DMS53 treated with DMSO at 0.1 percent for 48 hours (cell line): ENCODE results near the gene RAB6B.

ENCODE experiments used
- DNase-seq: peaks from one replicate; lab custom pipeline; 2025; ENCODE audit not compliant: unreplicated experiment; lab: John Stamatoyannopoulos, UW

RAB6B gene

DNA sequence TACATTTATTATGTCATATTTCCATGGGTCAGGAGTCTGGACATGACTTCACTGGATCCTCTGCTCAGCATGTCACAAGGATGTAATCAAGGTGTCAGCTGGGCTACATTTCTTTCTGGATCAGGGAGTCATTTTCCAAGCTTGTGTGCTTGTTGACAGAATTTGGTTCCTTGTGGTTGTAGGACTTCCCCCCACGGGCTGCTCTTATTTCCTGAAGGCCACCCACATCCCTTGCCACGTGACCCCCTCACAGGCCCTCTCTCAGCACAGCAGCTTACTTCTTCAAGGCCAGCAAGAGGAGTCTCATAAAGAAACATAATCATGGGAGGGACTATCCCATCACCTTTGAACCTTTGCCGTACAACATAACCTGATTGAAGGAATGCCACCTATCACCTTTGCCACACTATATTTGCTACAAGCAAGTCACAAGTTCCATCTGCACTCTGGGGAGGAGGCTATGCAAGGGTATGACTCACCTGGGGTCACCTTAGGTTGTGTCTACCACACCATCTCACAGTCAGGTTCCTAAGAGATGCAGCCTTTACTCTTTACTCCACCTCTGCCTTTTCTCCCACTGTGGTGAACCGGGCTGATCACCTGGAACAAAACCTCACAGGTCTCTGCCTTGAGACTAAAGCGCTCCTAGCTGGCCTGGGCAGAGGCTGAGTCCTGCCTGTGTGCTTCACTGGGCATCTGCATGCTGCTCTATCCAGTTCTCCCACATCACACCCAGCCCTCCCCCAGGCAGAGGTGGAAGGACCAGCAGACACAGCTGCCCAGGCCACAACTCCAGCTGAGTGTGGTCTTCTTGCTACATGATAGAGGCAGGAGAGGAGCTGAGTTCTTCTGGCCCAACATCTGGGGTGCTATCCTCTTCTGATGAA, 13.5 kb downstream of the RAB6B start:
- no peak for DNase-seq

DNA sequence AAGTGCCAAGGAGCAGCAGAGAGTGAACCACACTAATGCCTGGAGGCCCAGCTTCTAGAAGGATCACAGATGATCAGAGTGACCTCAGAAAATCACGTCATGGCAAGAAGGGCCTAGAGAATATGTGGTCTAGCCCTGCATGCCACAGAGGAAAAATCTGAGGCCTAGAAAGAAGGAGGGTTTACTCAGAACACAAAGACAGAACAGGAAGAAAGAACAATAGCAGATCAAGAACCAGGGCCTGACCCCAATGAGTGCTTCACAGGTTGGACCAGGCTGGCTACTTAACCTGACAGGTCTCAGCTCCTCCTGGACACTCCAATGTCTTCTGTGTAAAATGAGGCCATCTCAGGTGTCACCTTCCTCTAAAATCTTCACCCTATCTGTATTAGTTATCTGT, 14.2 kb downstream of the RAB6B start:
- no peak for DNase-seq

DNA sequence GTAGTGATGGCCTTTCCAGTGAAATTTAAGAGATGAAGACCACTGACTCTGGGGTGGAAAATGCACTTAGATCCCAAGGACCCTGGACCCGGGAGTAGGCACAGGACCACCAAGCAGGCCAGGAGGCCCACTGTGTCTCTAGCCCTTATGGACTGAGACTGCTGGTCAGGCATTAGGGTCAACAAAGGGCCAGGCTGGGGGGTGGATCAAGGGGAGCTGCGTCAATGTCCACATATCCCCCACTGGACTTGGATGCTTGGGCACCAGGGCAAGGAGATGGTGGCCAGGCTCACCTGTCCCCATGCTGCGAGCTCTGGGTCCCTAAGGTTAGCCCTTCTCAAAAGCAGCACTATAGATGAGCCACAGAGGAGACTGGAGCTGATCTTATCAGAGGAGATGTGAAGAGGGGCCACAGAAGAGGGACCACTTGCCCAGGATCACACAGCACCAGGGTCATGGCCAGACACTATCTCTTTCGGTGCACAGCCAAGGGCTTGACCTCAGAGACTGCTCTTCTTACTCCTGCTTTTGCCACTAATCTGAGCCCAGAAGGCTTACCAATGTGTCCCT, 14.7 kb downstream of the RAB6B start:
- DNase-seq, result no peak

DNA sequence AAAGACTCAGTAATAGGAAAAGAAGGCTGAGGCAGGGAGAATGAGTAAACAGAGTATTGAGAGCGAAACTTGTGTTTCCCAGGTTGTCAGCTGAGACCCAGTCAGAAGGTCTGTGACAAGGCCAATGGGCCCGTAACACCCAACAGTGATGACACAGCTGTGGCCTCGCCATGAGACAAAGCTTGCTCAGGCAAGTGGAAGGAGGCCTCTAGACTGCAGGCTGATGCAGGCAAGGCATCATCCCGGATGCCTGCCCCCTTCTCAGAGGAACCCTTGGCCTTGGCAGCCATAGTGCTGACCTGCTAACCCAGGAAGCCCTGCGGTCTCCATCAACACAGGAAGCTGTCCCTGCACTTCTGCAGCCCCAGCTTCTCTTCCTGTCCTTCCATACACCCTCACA, 15.4 kb downstream of the RAB6B start:
- DNase-seq, result no peak

DNA sequence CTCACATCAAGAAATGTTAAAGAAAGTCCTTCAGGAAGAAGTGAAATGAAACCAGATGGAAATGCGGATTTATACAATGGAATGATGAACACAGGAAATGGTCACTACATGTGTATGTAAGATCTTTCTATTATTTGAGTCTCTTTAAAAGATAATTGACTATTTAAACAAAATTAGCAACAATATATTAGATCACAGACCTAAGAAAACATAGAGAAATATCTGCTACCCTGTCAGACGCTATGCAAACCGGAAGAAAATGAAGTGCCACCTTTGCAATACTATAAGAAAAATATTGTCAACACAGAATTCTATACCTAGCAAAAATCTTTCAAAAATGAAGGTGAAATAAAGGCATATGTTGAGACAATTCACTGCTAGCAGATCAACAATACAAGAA, 17.2 kb downstream of the RAB6B start:
- no peak for DNase-seq

DNA sequence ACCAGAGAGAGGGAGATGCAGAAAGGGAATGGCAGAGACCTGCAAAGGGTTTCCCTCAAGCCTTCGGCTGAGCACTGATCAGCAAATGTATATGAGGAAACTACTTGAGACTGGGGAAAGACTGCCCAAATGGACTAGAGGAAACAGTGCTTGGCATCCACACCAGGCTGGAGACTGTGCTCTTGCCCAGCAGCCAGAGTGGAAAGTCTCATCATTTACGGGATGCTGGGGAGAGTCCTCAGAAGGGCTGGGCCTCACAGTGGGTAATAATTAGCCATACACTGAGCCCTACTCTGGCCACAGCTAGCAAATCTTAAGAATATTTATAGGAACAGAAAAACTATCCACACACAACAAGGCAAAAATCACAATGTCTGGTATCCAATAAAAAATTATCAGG, 18.5 kb downstream of the RAB6B start:
- DNase-seq, result no peak

DNA sequence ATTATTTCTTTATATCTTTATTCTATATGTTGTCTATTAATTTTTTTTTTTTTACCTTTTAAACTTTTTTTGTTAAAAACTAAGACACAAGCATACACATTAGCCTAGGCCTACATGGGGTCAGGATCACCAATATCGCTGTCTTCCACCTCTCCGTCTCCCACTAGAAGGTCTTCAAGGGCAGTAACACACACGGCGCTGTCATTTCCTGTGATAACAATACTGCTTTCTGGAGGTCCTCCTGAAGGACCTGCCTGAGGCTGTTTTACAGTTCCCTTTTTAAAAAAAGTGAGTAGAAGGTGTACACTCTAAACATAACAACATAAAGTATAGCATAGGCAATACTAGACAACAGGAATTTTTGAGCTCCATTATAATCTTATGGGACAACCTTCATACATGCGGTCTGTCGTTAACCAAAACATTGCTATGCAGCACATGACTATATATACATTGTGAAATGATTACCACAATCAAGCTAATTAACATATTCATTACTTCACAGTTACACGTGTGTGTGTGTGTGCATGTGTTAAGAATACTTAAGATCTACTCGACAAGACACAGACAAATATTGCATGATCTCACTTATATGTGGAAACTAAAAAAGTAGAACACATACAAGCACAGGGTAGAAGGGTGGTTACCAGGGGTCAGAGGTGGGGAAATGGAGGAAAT, 20.8 kb downstream of the RAB6B start:
- no peak for DNase-seq

DNA sequence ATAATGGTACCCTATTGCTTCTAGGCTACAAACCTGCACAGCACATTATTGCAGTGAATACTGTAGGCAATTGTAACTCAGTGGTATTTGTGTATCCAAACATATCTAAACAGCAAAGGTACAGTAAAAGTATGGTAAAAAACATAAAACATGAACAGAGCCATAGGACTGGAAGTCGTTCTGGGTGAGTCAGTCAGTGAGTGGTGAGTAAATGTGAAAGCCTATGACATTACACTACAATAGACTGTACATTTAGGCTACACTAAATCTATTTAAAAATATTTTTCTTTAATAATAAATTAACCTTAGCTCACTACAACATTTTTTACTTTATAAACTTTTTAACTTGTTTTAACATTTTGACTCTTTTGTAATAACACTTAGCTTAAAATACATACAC, 21.3 kb downstream of the RAB6B start:
- no peak for DNase-seq

DNA sequence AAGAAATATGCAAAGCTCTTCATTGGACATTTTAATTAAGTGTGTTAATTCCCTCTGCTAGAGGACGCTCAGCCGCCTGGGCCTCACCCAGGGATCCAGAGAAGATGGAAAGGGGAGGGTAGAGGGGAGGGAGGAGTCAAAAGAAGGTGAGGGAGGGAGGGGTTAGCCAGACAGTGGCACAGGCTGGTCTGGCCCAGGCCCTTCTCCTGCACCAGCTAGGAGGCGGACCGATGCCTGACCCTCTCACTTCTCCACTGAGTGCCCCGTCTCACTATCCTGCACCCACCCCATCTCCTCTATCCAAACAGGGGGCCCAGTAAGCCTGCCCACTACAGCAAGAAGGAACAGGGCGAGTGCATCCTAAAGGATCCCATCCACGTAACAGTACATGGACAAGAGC, 22.9 kb downstream of the RAB6B start:
- no peak for DNase-seq

DNA sequence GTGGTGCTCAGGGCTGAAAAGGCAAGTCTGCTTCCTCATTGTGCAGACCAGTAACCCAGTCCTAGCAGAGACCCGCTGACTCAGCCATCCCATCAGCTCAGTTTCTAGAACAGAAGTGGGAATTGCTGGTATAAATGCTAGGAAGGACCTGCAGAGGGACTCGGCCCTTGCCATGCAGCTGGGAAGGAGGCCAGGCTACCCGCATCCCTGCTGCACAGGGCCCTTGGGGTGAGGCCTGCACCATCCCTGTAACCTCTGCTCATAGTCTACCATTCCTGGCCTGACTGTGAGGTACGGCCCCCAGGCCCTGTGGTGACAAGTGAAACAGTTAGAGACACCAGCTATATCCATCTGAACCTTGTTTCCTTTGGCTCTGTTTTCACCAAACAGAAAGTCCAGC, 23.5 kb downstream of the RAB6B start:
- DNase-seq, result no peak

DNA sequence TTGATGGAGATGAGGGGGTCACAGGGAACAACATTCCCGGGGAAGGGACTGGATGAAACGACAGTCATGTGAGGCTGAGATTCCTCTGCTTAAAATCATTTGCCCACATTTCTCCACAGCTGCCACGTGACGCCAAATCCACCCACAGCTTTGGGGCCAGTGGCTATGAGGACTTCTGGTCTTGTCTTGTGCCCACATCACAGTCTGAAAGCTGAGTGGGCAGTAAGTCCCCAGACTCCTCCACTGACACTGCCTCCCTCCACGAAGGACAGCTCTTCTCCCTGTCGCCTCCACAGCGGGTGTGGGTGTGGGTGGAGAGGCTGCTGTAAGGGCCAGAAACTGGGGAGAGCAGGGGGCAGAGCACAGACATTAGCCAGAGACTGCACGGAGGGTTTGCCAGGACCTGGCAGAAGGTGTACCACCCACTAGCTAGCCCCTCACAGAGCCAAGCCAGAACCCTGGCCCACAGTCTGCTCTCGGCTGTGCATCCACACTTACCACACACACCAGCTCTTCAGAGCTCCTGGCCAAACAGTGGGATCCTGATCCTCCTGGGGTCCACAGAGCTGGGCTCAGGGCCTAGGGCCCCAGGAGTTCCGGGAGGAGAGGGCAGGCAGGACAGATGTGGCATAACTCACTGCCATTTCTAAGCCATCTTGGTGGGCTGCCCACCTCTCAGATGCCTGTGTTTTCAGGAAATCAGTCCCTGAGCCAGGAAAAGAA, 24.2 kb downstream of the RAB6B start:
- DNase-seq, result no peak

DNA sequence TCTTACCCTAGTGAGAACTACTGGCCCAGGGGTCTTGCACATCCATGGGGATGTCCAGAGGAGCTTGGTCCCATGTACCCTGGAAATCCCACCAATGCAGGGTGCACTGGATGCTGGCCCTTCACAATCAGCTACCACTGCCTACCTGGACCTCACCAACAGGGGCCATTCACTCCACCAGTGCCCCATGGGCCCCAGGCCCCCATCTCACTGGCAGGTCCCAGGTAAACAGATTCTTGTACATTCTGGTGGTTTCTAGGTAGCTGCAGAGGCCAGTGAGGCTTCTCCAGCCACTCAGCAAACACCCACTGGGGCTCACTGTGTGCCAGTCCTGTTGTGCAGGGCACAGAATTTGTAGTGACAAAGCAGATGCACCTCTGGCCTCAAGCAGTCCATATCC, 24.9 kb downstream of the RAB6B start:
- DNase-seq, result no peak

DNA sequence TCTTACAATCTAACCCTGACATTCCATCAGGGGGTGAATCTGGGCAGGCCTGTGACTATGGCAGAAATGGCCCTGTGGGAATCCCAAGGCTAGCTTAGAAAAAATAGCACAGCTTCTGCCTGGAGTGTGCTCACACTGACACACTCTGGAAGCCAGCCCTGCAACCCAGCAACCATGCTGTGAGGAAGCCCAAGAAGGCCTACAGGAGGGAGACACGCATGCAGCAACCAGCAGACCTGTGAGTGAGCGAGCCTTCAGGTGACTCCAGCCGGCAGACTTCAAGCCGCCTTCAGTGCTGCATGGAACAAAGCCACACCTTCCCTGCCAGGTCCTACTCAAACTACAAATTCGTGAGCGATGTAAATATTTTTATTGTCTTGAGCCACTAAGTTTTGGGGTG, 26.1 kb downstream of the RAB6B start:
- DNase-seq, result no peak

DNA sequence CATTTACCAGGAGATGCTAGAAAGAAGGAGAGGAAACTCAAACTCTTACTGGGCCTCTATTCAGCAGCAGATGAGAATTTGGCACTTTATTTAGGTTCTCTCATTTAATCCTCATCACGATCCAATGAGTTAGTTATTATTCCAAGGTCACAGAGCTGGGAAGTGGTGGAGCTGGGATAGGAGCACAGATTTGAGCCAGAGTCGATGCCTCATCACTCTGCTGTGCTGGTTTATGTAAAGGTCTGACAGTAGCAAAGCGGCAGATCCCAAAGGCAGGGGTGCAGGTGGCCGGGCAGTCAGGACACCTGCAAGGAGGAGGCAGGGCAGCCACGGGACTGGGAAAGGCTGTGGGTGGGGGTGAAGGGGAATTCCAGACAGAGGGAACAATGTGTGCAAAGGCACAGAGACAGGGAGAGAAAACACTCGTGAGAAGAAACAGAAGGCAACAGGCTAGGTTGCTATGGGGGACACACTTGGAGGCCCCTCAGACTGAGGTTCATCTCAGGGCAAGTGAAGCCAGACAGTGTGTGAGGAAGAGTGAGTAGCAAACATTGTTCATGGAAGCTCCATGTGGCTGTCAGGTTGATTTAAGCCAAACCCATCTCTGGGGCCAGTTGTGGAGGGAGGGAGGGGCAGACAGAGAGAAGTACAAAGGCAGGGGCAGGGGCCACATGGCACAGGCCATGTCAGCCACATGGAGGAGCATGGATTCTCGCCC, 26.8 kb downstream of the RAB6B start:
- DNase-seq, result no peak

DNA sequence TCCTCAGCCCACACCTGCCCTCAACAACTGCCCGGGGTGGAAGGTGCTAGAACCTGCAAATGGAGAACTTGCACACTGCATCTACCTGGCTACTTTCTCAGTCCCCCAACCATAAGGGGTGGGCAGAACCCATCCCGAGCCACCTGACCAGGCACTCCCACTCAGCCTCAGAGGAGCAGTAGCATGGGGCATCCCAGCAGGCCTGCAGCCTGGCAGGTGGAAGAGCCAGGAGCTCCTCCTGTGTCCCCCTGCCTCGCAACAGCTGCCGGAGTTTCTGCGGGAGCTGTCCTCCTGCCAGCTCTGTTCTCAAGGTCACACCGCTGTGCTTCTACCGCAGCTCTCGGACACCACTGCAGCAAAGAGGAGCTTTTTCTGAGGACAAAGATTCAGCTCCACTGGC, 27.5 kb downstream of the RAB6B start:
- no peak for DNase-seq

DNA sequence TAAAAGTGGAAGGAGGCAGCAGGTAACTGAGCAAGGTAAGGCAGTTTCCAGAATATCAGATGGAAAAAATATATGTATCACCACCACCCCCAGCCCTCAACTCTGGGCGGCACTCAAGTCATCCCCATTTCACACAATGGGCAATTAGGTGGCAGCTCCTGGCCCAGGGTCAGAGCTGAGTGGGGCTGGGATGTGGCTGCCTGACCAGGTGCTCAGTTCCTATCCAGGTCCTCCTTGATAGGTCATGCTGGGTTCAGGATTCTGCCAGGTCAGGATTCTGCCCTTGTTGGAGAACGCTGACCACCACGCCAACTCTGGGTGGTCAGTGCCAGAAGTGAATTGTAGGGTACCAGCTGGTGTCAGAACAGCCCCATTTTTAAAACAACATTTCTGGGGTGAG, 29.5 kb downstream of the RAB6B start:
- DNase-seq, result no peak

DNA sequence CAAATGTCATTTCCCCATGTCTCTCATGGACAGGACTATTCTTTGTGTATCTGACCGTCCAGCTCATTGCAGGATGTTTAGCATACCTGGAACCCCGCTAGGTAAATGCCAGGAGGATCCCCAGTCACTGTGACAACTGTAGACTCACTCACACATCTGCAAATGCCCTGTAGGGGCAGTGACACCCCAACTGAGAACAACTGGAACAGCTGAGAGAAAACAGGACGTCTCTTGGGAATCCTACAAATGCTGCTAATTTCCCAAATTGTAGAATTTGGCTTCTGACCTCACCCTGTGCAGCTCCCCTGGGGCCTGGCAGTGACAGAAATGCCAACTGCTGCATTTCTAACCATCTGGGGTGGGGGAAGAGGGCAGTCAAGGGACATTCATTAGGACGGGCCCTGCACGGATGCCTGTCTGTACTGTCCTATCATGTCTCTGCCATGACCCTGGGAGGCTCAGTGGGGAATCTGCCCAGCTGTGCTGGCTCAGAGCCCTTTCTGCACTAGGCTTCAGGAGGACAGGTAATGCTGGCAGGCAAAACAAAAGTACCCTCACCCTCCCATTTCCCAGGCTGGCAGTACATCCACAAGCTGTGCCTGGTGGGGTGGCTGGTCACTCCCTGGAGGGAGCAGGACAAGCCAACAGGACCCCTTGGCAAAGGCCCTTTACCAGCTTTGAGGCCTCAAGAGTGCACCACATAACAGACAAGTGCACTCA, 30.4 kb downstream of the RAB6B start:
- DNase-seq, result no peak

DNA sequence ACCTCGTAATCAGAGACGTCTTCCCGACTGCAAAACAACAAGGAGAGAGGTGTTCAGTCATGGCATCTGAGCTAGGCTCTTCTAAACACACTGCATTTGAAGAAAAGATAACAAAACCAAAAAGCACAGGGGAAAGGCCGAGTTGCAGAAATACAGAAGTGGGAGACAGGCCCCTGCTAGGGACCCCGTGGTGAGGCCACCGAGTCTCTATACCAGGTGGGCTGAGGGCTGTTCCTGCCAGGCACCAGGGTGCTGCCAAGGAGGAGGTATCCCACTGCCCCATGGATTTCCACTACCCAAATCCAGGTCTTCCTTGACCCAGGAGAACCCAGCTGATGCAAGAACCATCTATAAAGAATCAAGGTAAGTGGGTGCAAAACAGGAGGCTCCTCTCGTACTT, 31.1 kb downstream of the RAB6B start:
- no peak for DNase-seq

DNA sequence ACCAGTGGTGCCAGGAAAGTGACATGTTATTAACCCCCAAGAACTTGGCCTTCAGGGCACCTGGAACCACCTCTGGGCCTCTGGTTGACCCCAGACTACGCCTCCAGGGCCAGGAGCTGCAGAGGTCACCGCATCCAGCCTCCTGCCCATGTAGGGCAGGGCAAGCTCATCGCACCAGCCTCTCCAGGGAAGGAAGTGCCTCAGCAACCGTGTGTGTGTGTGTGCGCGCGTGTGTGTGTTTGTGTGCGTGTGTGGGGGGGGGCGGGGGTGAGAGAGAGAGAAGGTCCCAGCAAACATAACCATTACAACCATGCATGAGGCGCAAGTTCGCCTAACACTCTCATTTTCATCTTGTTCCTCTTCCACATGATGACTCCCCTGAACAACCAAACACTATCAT, 31.8 kb downstream of the RAB6B start:
- no peak for DNase-seq

DNA sequence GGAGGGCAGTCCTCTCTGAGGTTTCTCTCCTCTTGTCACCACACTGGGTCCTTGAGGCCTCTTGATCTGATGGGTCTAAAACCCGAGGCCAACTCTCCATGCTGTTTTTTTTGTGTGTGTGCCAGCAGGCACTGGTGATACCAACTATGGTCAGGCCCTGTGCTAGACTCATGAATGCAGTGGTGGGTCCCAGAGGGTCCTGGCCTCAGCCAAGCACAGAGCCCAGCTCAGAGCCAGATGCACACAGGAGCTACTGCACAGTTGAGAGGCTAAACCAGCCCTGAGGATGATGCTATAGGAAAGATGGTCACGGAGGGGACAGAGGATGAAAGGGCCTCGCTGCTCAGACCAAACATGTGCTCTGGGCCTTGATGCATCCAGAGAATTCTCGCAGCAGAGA, 33.5 kb downstream of the RAB6B start:
- no peak for DNase-seq
